WTC11 (cell line): ENCODE measurements around the gene GRIN3B. TPM values are rescaled to one million over a fixed set of nuclear protein-coding genes. Genes with fewer than 3 reads are reported as not detected.

ENCODE experiments used
- ATAC-seq: fragments of 200-7000 bp; cut with Tn5 transposase; 2 replicates; pipeline ENCODE4 v1.10.0; 2021; ENCODE audit warnings: mild to moderate bottlenecking, moderate library complexity
- CTCF ChIA-PET: fragments of 300-600 bp; sonication (Branson Sonifier 250); formaldehyde crosslinking; loops from one replicate; lab custom pipeline; 2021; ENCODE audit warnings: antibody characterized with exemption; lab: Charles Lee
- POLR2A ChIA-PET: fragments of 350-600 bp; sonication (Branson Sonifier 250); formaldehyde crosslinking; loops from one replicate; lab custom pipeline; 2021; ENCODE audit warnings: antibody characterized with exemption; lab: Charles Lee
- DNase-seq: peaks from one replicate; pipeline ENCODE4 v3.0.0; 2021; ENCODE audit warnings: low spot score
- H3K27ac Mint-ChIP-seq: 2 replicates; pipeline ENCODE4 v1.8.0; 2021; ENCODE audit warnings: mixed read lengths
- H3K27me3 Mint-ChIP-seq: 2 replicates; pipeline ENCODE4 v1.8.0; 2021; ENCODE audit warnings: low read depth, mild to moderate bottlenecking, moderate library complexity, mixed read lengths
- H3K36me3 Mint-ChIP-seq: 2 replicates; pipeline ENCODE4 v1.8.0; 2021; ENCODE audit warnings: mixed read lengths
- H3K4me1 Mint-ChIP-seq: 2 replicates; pipeline ENCODE4 v1.8.0; 2022; ENCODE audit warnings: mixed read lengths
- H3K4me3 Mint-ChIP-seq: 2 replicates; pipeline ENCODE4 v1.8.0; 2021; ENCODE audit warnings: mild to moderate bottlenecking, moderate library complexity, mixed read lengths
- H3K9me3 Mint-ChIP-seq: 2 replicates; pipeline ENCODE4 v1.8.0; 2021; ENCODE audit warnings: mixed read lengths
- ELF4 ChIP-seq: sonication (generic); formaldehyde crosslinking; IDR thresholded peaks from 2 replicates; pipeline ENCODE4 v1.8.1; 2022; ENCODE audit warnings: low read depth, mild to moderate bottlenecking, moderate library complexity, missing genetic modification reagents
- EMX1 ChIP-seq: fragments of 250-450 bp; sonication (Bioruptor Pico); IDR thresholded peaks from 2 replicates; pipeline ENCODE4 v1.8.0; 2021; ENCODE audit warnings: mild to moderate bottlenecking
- ETV6 ChIP-seq: sonication (generic); formaldehyde crosslinking; IDR thresholded peaks from 2 replicates; pipeline ENCODE4 v1.8.1; 2022; ENCODE audit warnings: mild to moderate bottlenecking, missing genetic modification reagents
- JAZF1 ChIP-seq: fragments of 250-450 bp; sonication (Bioruptor Pico); IDR thresholded peaks from 2 replicates; pipeline ENCODE4 v1.9.0; 2021; ENCODE audit warnings: moderate library complexity, mild to moderate bottlenecking, inconsistent platforms
- NFE2L1 ChIP-seq: sonication (generic); formaldehyde crosslinking; IDR thresholded peaks from 2 replicates; pipeline ENCODE4 v1.8.1; 2023; ENCODE audit warnings: missing genetic modification reagents
- NFYB ChIP-seq: sonication (generic); formaldehyde crosslinking; conservative IDR thresholded peaks from 2 replicates; pipeline ENCODE4 v1.8.0; 2022; ENCODE audit warnings: low read depth, missing genetic modification reagents
- TEAD1 ChIP-seq: sonication (generic); formaldehyde crosslinking; IDR thresholded peaks from 2 replicates; pipeline ENCODE4 v1.8.0; 2022; ENCODE audit warnings: mild to moderate bottlenecking, missing genetic modification reagents
- ZNF219 ChIP-seq: sonication (generic); formaldehyde crosslinking; IDR thresholded peaks from 2 replicates; pipeline ENCODE4 v1.8.0; 2023; ENCODE audit warnings: missing genetic modification reagents, mild to moderate bottlenecking, borderline replicate concordance
- ZNF317 ChIP-seq: sonication (generic); formaldehyde crosslinking; IDR thresholded peaks from 2 replicates; pipeline ENCODE4 v1.8.1; 2023; ENCODE audit warnings: low read depth, mild to moderate bottlenecking, moderate library complexity, missing genetic modification reagents, borderline replicate concordance
- ZNF423 ChIP-seq: fragments of 250-450 bp; sonication (Bioruptor Pico); IDR thresholded peaks from 2 replicates; pipeline ENCODE4 v2.1.2; 2022; ENCODE audit warnings: mild to moderate bottlenecking, moderate library complexity
- total RNA-seq: library from RNA; stranded (reverse); gene quantifications from 3 replicates; pipeline ENCODE4 v1.2.3, GENCODE V29; 2021
- TF ChIP-seq, protein P1 (sequence below): fragments of 200-600 bp; IDR thresholded peaks from 2 replicates; pipeline ENCODE4 v1.8.0; 2022; ENCODE audit warnings: antibody characterized with exemption
- TF ChIP-seq, protein P2 (sequence below): sonication (generic); formaldehyde crosslinking; IDR thresholded peaks from 2 replicates; pipeline ENCODE4 v1.8.0; 2022; ENCODE audit warnings: missing genetic modification reagents
- TF ChIP-seq, protein P3 (sequence below): sonication (generic); formaldehyde crosslinking; IDR thresholded peaks from 2 replicates; pipeline ENCODE4 v1.8.1; 2023; ENCODE audit warnings: mild to moderate bottlenecking, missing genetic modification reagents
- TF ChIP-seq, protein P4 (sequence below): sonication (generic); formaldehyde crosslinking; IDR thresholded peaks from 2 replicates; pipeline ENCODE4 v1.8.0; 2022; ENCODE audit warnings: mild to moderate bottlenecking, missing genetic modification reagents

The GRIN3B gene
- total RNA-seq, 1 experiment from 2014 or later: 1.9 TPM

DNA sequence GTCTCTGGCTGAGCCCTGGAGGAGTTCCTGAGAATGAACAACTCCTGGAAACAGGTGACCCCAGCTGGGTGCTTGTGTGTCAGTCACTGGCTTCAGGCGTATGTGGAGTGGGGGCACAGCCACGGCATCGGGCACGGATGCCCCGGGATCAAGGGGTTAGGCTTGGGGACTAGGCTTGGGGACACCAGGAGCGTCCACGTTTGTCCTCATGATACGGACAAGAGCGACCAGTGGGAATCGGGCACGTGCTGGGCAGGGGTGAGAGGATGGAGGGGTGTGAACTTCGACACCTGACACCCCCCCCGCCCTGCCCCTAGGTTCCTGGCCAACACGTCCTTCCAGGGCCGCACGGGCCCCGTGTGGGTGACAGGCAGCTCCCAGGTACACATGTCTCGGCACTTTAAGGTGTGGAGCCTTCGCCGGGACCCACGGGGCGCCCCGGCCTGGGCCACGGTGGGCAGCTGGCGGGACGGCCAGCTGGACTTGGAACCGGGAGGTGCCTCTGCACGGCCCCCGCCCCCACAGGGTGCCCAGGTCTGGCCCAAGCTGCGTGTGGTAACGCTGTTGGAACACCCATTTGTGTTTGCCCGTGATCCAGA, 4.1 kb downstream of the GRIN3B start (continued):
- TF ChIP-seq, protein P1, sequence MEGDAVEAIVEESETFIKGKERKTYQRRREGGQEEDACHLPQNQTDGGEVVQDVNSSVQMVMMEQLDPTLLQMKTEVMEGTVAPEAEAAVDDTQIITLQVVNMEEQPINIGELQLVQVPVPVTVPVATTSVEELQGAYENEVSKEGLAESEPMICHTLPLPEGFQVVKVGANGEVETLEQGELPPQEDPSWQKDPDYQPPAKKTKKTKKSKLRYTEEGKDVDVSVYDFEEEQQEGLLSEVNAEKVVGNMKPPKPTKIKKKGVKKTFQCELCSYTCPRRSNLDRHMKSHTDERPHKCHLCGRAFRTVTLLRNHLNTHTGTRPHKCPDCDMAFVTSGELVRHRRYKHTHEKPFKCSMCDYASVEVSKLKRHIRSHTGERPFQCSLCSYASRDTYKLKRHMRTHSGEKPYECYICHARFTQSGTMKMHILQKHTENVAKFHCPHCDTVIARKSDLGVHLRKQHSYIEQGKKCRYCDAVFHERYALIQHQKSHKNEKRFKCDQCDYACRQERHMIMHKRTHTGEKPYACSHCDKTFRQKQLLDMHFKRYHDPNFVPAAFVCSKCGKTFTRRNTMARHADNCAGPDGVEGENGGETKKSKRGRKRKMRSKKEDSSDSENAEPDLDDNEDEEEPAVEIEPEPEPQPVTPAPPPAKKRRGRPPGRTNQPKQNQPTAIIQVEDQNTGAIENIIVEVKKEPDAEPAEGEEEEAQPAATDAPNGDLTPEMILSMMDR: no peak
- no peak for TF ChIP-seq JAZF1 (CRISPR knock-in tag)
- TF ChIP-seq ZNF317 (CRISPR knock-in tag): no peak
- TF ChIP-seq NFE2L1: no peak
- TF ChIP-seq EMX1 (CRISPR knock-in tag): no peak
- TF ChIP-seq ZNF423: no peak
- TF ChIP-seq, protein P2, sequence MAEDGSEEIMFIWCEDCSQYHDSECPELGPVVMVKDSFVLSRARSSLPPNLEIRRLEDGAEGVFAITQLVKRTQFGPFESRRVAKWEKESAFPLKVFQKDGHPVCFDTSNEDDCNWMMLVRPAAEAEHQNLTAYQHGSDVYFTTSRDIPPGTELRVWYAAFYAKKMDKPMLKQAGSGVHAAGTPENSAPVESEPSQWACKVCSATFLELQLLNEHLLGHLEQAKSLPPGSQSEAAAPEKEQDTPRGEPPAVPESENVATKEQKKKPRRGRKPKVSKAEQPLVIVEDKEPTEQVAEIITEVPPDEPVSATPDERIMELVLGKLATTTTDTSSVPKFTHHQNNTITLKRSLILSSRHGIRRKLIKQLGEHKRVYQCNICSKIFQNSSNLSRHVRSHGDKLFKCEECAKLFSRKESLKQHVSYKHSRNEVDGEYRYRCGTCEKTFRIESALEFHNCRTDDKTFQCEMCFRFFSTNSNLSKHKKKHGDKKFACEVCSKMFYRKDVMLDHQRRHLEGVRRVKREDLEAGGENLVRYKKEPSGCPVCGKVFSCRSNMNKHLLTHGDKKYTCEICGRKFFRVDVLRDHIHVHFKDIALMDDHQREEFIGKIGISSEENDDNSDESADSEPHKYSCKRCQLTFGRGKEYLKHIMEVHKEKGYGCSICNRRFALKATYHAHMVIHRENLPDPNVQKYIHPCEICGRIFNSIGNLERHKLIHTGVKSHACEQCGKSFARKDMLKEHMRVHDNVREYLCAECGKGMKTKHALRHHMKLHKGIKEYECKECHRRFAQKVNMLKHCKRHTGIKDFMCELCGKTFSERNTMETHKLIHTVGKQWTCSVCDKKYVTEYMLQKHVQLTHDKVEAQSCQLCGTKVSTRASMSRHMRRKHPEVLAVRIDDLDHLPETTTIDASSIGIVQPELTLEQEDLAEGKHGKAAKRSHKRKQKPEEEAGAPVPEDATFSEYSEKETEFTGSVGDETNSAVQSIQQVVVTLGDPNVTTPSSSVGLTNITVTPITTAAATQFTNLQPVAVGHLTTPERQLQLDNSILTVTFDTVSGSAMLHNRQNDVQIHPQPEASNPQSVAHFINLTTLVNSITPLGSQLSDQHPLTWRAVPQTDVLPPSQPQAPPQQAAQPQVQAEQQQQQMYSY (CRISPR knock-in tag): no peak
- TF ChIP-seq ZNF219 (CRISPR knock-in tag): no peak
- TF ChIP-seq, protein P3, sequence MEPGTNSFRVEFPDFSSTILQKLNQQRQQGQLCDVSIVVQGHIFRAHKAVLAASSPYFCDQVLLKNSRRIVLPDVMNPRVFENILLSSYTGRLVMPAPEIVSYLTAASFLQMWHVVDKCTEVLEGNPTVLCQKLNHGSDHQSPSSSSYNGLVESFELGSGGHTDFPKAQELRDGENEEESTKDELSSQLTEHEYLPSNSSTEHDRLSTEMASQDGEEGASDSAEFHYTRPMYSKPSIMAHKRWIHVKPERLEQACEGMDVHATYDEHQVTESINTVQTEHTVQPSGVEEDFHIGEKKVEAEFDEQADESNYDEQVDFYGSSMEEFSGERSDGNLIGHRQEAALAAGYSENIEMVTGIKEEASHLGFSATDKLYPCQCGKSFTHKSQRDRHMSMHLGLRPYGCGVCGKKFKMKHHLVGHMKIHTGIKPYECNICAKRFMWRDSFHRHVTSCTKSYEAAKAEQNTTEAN (CRISPR knock-in tag): no peak
- TF ChIP-seq, protein P4, sequence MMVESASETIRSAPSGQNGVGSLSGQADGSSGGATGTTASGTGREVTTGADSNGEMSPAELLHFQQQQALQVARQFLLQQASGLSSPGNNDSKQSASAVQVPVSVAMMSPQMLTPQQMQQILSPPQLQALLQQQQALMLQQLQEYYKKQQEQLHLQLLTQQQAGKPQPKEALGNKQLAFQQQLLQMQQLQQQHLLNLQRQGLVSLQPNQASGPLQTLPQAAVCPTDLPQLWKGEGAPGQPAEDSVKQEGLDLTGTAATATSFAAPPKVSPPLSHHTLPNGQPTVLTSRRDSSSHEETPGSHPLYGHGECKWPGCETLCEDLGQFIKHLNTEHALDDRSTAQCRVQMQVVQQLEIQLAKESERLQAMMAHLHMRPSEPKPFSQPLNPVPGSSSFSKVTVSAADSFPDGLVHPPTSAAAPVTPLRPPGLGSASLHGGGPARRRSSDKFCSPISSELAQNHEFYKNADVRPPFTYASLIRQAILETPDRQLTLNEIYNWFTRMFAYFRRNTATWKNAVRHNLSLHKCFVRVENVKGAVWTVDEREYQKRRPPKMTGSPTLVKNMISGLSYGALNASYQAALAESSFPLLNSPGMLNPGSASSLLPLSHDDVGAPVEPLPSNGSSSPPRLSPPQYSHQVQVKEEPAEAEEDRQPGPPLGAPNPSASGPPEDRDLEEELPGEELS (CRISPR knock-in tag): no peak
- TF ChIP-seq NFYB (CRISPR knock-in tag): no peak
- TF ChIP-seq ELF4 (CRISPR knock-in tag): no peak
- no peak for TF ChIP-seq ETV6 (CRISPR knock-in tag)

DNA sequence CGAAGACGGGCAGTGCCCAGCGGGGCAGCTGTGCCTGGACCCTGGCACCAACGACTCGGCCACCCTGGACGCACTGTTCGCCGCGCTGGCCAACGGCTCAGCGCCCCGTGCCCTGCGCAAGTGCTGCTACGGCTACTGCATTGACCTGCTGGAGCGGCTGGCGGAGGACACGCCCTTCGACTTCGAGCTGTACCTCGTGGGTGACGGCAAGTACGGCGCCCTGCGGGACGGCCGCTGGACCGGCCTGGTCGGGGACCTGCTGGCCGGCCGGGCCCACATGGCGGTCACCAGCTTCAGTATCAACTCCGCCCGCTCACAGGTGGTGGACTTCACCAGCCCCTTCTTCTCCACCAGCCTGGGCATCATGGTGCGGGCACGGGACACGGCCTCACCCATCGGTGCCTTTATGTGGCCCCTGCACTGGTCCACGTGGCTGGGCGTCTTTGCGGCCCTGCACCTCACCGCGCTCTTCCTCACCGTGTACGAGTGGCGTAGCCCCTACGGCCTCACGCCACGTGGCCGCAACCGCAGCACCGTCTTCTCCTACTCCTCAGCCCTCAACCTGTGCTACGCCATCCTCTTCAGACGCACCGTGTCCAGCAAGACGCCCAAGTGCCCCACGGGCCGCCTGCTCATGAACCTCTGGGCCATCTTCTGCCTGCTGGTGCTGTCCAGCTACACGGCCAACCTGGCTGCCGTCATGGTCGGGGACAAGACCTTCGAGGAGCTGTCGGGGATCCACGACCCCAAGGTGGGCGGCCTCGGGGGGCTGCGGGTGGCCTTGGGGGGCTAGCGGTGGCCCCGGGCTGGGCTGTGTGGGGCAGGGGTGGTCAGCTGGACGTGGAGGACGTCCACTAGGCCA, 4.8 kb downstream of the GRIN3B start:
- no peaks in the 10 kb centered on the region for H3K4me1 Mint-ChIP-seq
- no peak overlapping the region for H3K27ac Mint-ChIP-seq
- CTCF ChIA-PET: interaction anchor here (0.6 to 1.6 kb wide), 7 partner anchors 10 to 221 kb away, joined by 3 to 7 read pairs (median 4); no protein-coding TSS in a partner anchor
- H3K9me3 Mint-ChIP-seq: no peaks in the 10 kb centered on the region
- TF ChIP-seq ZNF423 (no peak), NFE2L1 (no peak), JAZF1 (CRISPR knock-in tag) (no peak), TEAD1 (CRISPR knock-in tag) (no peak)
- POLR2A ChIA-PET: interaction anchor here (0.5 to 1.7 kb wide), 7 partner anchors 9 to 59 kb away, joined by 3 to 6 read pairs (median 4); no protein-coding TSS in a partner anchor
- H3K36me3 Mint-ChIP-seq: 0 out of 2 replicates have a peak, but pooled peaks cover 7% of the 10 kb centered on the region
- peaks cover 15% of the 10 kb centered on the region for H3K27me3 Mint-ChIP-seq
- H3K4me3 Mint-ChIP-seq: no peak overlapping the region
- no peak for DNase-seq
- ATAC-seq: no peak
